Neural progenitor cell (in vitro differentiated cells): ENCODE results near the gene FOXK1. TPM values are rescaled to one million over a fixed set of nuclear protein-coding genes. Genes with fewer than 3 reads are reported as not detected.

Source experiments
- DNase-seq: peaks from one replicate; pipeline ENCODE4 v3.0.0-alpha.2; 2016; ENCODE audit warnings: low spot score
- H2AFZ ChIP-seq: fragments of 200-600 bp; sonication (generic); replicated peaks from 2 replicates; pipeline ENCODE4 v1.6.1; 2016; ENCODE audit warnings: antibody characterized with exemption
- H3F3A ChIP-seq: fragments of 200-600 bp; sonication (generic); 2 replicates; pipeline ENCODE4 v1.6.1; 2016; ENCODE audit warnings: antibody characterized with exemption, low read depth
- H3K27ac ChIP-seq: fragments of 200-600 bp; sonication (generic); 2 replicates; pipeline ENCODE4 v1.5.1; 2016; ENCODE audit warnings: mild to moderate bottlenecking
- H3K27me3 ChIP-seq: fragments of 200-600 bp; sonication (generic); 2 replicates; pipeline ENCODE4 v1.6.1; 2016; ENCODE audit warnings: mild to moderate bottlenecking, moderate library complexity
- H3K36me3 ChIP-seq: fragments of 200-600 bp; sonication (generic); 2 replicates; pipeline ENCODE4 v1.5.1; 2016
- H3K4me1 ChIP-seq: fragments of 200-600 bp; sonication (generic); 2 replicates; pipeline ENCODE4 v1.6.1; 2016; ENCODE audit warnings: mixed run types
- H3K4me2 ChIP-seq: fragments of 200-600 bp; sonication (generic); 2 replicates; pipeline ENCODE4 v1.6.1; 2016
- H3K4me3 ChIP-seq: fragments of 200-600 bp; sonication (generic); 2 replicates; pipeline ENCODE4 v1.5.1; 2016
- H3K79me2 ChIP-seq: fragments of 200-600 bp; sonication (generic); 2 replicates; pipeline ENCODE4 v1.6.1; 2016; ENCODE audit warnings: low read depth
- H3K9ac ChIP-seq: fragments of 200-600 bp; sonication (generic); 2 replicates; pipeline ENCODE4 v1.6.1; 2016
- H3K9me3 ChIP-seq: fragments of 200-600 bp; sonication (generic); 2 replicates; pipeline ENCODE4 v1.5.1; 2016; ENCODE audit warnings: low read depth
- H4K20me1 ChIP-seq: fragments of 200-600 bp; sonication (generic); 2 replicates; pipeline ENCODE4 v1.6.1; 2016; ENCODE audit warnings: low read depth
- H3K27ac Mint-ChIP-seq: 3 replicates; pipeline ENCODE4 v1.8.0; 2021; ENCODE audit warnings: mixed read lengths
- H3K27me3 Mint-ChIP-seq: 2 replicates; pipeline ENCODE4 v1.8.0; 2022; ENCODE audit warnings: low read depth, mild to moderate bottlenecking, inconsistent platforms, moderate library complexity, mixed read lengths; ENCODE audit not compliant: insufficient read depth
- H3K36me3 Mint-ChIP-seq: 3 replicates; pipeline ENCODE4 v1.8.0; 2021; ENCODE audit warnings: mixed read lengths
- H3K4me1 Mint-ChIP-seq: 3 replicates; pipeline ENCODE4 v1.8.0; 2021; ENCODE audit warnings: mixed read lengths
- H3K4me3 Mint-ChIP-seq: 3 replicates; pipeline ENCODE4 v1.8.0; 2021; ENCODE audit warnings: mild to moderate bottlenecking, moderate library complexity, mixed read lengths
- H3K9me3 Mint-ChIP-seq: 3 replicates; pipeline ENCODE4 v1.8.0; 2020; ENCODE audit warnings: mixed read lengths
- CTCF ChIP-seq: fragments of 200-600 bp; sonication (generic); IDR thresholded peaks from 2 replicates; pipeline ENCODE4 v1.5.1; 2017; ENCODE audit warnings: antibody characterized with exemption, mild to moderate bottlenecking
- EZH2 ChIP-seq: fragments of 200-600 bp; sonication (generic); IDR thresholded peaks from 2 replicates; pipeline ENCODE4 v1.6.1; 2017; ENCODE audit warnings: antibody characterized with exemption, mild to moderate bottlenecking, moderate library complexity
- EZH2phosphoT487 ChIP-seq: fragments of 200-600 bp; sonication (generic); IDR thresholded peaks from 2 replicates; pipeline ENCODE4 v1.6.1; 2017; ENCODE audit warnings: antibody characterized with exemption
- total RNA-seq: library from RNA; depleted of rRNA; stranded (reverse); fragments of >200 nt; gene quantifications from 2 replicates; pipeline ENCODE4 v1.2.3, GENCODE V29; 2015; ENCODE audit warnings: low replicate concordance

Gene FOXK1
- total RNA-seq, 1 donor from 2014 or later, result 11.1 TPM

DNA sequence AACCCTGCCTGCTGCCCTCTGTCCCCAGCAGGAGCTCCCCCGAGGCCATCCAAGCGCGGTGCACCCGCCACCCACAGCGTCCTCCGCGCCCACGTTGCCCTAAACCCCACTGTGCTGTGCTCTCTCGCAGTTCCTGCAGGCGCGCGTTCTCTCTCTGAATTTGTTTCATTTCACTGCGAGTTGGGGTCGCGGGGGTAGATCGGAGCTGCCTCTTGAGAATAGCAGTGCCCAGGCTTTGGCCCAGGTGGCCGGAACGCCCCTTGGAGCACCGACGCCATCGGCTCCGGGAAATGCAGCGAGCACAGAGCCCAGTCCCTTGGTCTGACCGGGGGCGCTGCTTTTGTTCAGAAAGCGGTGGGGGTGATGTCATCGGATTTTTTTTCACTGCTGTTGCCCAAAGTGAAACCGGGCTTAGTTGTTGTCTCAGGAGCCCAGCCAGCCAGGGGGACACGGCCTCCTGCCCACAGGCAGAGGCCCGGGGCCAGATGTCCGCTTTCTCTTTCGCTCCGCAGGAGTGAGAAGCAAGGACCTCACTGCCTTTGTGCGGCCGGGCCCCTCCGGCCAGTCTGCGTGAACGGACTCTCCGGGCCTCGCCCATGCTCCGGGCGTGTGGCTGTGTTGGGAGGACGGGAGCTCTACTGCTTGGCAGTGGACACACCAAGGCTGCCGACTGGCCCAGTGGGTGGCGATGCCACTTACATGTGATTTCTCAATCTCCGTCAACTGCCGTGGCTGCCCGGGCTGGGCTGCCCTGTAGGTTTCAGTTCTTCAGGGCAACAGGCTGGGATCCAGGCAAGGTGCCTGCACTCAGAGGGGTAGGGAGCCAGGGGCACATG lies 43.1 kb downstream of the FOXK1 start:
- peaks cover 16% of the 10 kb centered on the region for H3K4me1 ChIP-seq

GRCh38 chr7:4725850-4726450 lies 43.9 kb downstream of the FOXK1 start:
- H3K36me3 ChIP-seq, result no peaks in the 10 kb centered on the region
- Mint-ChIP-seq H3K27ac (peak overlapping the region; percentile 97), H3K4me3 (peak overlapping the region; percentile 58), H3K27me3 (no peaks in the 10 kb centered on the region), H3K36me3 (peaks cover 13% of the 10 kb centered on the region), H3K9me3 (no peaks in the 10 kb centered on the region), H3K4me1 (peaks cover 61% of the 10 kb centered on the region)
- no peak overlapping the region for H3K9ac ChIP-seq
- DNase-seq, result no peak
- H3K4me1 ChIP-seq, result peaks cover 16% of the 10 kb centered on the region
- H3F3A ChIP-seq, result peaks cover 15% of the 10 kb centered on the region
- peak overlapping the region; percentile 88 for H3K27ac ChIP-seq
- no peak overlapping the region for H2AFZ ChIP-seq
- peak overlapping the region; percentile 32 for H3K4me2 ChIP-seq
- no peak for TF ChIP-seq CTCF
- no peak for TF ChIP-seq EZH2phosphoT487
- no peak for TF ChIP-seq EZH2
- peaks cover 84% of the 10 kb centered on the region for H4K20me1 ChIP-seq
- H3K9me3 ChIP-seq, result no peaks in the 10 kb centered on the region
- no peak overlapping the region for H3K4me3 ChIP-seq
- no peaks in the 10 kb centered on the region for H3K27me3 ChIP-seq
- H3K79me2 ChIP-seq, result peaks cover 41% of the 10 kb centered on the region

More for the DNA sequence above, 43.1 kb downstream of the FOXK1 start:
- Histone ChIP-seq H3K4me3 (no peak overlapping the region), H4K20me1 (peaks cover 83% of the 10 kb centered on the region), H3K79me2 (peaks cover 49% of the 10 kb centered on the region), H3K9me3 (no peaks in the 10 kb centered on the region), H3K36me3 (no peaks in the 10 kb centered on the region), H3K4me2 (peak overlapping the region; percentile 46), H3F3A (peaks cover 15% of the 10 kb centered on the region), H2AFZ (no peak overlapping the region), H3K27ac (peak overlapping the region; percentile 88), H3K9ac (no peak overlapping the region), H3K27me3 (no peaks in the 10 kb centered on the region)
- peak overlapping the region; percentile 97 for H3K27ac Mint-ChIP-seq
- H3K9me3 Mint-ChIP-seq, result no peaks in the 10 kb centered on the region
- H3K27me3 Mint-ChIP-seq, result no peaks in the 10 kb centered on the region
- TF ChIP-seq CTCF (no peak), EZH2 (no peak), EZH2phosphoT487 (no peak)
- peaks cover 13% of the 10 kb centered on the region for H3K36me3 Mint-ChIP-seq
- H3K4me3 Mint-ChIP-seq, result peak overlapping the region; percentile 67
- peak; percentile 73 for DNase-seq
- H3K4me1 Mint-ChIP-seq, result peaks cover 65% of the 10 kb centered on the region

GRCh38 chr7:4726566-4726965 lies 44.5 kb downstream of the FOXK1 start:
- peaks cover 57% of the 10 kb centered on the region for H3K4me1 Mint-ChIP-seq
- Histone ChIP-seq H3K36me3 (no peaks in the 10 kb centered on the region), H3K9ac (no peak overlapping the region), H3K4me2 (no peak overlapping the region), H3K79me2 (peaks cover 39% of the 10 kb centered on the region), H3F3A (peaks cover 15% of the 10 kb centered on the region), H3K27ac (no peak overlapping the region), H2AFZ (no peak overlapping the region), H3K4me3 (no peak overlapping the region), H3K4me1 (peaks cover 16% of the 10 kb centered on the region), H4K20me1 (peaks cover 82% of the 10 kb centered on the region), H3K9me3 (no peaks in the 10 kb centered on the region), H3K27me3 (no peaks in the 10 kb centered on the region)
- H3K4me3 Mint-ChIP-seq, result no peak overlapping the region
- DNase-seq, result no peak
- H3K9me3 Mint-ChIP-seq, result no peaks in the 10 kb centered on the region
- H3K27me3 Mint-ChIP-seq, result no peaks in the 10 kb centered on the region
- TF ChIP-seq EZH2 (no peak), CTCF (no peak), EZH2phosphoT487 (no peak)
- no peak overlapping the region for H3K27ac Mint-ChIP-seq
- peaks cover 12% of the 10 kb centered on the region for H3K36me3 Mint-ChIP-seq
